SIG-M5 (cell line): ENCODE data around the gene RGS6.

Experiments used
- DNase-seq: peaks from one replicate; lab custom pipeline; 2025; lab: John Stamatoyannopoulos, UW

RGS6 gene

DNA sequence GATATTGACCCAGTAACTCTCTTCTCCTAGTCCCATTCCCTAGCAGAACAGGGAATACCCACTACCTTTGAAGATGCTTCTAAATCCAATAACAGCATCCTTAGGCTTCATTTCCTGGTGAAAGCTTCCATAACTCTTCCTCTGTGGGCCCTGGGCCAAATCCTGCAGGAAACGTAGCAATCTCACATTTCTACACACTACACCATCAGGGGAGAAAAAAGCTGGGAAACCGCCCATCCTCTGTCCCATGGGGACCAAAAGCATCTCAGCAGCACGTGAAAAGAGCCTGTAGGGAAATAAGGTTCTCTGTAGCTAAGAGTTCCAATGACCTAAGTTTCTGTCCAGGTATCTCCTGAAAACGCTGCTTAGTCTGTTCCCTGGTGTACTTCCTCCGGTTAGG lies 621.4 kb downstream of the RGS6 start:
- no peak for DNase-seq

DNA sequence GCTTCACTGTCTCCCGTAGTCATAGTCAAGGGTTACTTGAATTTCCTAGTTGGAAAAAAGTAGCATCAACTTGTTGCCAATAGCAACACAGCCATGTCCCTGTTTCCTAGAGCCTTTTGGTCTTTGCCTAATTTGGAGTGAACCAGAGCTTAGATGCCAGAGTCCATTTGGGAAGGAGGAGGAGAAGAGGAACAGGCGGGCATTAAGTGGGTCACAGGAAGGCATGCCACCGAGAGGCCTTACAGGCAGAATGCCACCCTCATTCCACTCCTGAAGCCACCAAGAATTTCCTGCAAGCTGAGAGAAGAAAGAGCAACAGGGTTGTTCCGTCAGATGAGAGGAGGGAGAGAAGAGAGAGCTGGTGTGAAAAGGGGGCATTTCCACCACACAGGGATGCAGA lies 622.2 kb downstream of the RGS6 start:
- DNase-seq: no peak

DNA sequence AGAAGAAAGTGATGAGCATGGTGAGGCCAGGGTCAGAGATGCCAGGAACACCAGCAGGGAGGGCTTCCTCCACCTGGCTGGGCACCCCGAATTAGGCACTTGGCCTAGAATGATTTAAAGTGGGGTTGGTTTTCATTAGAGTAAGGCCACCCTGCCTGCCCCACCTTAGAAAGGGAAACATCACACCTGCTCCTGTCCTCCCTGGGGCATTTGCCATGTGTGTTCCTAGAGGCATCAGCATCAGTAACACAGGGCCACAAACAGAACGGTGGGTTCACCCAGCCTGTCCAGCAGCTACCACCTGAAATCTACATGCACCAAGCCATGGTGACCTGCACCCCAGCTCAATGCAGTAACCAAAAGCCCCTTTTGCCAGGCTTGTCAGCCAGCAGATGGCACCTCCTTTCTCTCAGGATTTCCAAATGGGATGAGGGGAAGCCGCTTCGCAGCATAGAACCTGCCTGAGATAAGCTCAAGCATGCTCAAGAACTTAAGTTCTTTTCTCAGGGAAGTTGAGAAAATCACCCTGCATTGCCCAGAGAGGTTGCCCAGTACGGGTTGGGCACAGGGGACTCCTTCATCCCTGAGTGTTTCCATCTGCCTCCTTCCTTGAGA lies 622.9 kb downstream of the RGS6 start:
- no peak for DNase-seq

DNA sequence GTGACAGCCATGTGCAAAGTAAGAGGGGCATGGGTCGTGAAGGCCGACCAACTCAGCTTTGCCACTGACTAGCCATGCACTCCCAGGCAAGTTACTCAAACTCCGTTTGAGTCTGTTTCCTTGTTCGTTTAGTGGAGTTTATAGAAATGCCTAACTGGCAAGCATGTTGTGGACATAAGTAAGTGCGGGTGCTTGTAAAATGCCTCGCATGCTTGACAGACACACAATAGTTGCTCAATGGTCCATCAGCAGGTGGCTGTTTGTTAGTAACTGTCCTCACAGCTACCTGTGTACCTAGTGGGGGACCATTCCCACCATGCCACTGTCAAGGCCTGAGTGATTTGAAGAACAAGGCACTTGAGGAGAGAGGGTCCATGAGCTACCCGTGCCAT lies 623.4 kb downstream of the RGS6 start:
- DNase-seq: no peak

DNA sequence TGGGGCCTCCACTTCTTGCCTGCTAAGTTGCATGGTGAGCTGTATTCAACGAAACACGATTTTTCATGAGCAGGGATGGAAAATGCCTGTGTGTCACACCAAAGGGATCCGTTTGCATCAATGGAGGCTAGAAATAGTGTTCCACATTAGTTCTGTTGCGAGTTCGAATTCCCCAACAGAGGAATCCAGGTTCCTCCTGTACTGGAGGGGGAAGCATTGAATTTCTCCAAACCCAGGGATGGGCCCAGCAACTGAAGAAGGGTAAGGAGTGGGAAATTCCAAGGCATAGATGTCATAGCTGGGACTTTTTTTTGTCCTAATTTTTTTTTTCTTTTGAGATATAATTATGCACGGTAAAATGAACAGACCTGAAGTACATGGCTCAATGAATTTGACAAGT lies 625.4 kb downstream of the RGS6 start:
- DNase-seq: no peak

DNA sequence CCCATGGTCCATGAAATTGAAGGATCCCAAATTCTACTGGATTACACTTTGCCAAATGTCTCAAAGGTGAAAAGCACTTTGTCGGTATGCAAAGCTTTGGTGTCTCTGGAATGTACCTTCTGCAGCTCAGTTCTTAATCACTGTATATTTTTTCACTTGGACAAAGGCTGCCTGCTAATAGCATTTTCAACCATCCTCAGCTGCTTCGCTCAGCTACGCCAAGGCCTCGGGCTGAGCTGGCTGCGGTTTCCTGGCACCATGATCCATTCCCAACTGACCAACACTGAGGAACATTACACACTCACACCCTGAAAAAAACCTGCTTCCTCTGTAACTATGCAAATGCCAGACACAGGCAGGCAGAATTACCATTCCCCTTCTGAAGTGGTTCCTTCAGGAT lies 626.5 kb downstream of the RGS6 start:
- no peak for DNase-seq

DNA sequence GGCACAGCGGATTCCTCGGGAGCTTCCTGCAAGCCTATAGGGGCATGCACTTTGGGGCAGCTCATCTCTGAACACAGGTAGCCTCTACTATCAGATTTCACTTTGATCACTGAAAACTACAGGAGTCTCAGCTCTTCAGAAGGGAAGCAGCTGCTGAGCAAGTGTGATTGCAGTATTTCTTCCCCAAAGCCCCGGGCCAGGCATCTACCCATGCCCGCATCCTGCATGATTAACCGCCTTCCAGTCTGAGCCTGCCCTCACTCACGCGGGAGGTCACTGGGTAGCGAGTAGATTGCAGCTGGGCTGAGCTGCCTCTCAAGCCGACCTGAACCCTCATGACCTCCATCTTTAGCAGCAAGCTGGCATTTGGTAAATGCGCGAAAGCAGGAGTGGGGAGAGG lies 627.0 kb downstream of the RGS6 start:
- no peak for DNase-seq

DNA sequence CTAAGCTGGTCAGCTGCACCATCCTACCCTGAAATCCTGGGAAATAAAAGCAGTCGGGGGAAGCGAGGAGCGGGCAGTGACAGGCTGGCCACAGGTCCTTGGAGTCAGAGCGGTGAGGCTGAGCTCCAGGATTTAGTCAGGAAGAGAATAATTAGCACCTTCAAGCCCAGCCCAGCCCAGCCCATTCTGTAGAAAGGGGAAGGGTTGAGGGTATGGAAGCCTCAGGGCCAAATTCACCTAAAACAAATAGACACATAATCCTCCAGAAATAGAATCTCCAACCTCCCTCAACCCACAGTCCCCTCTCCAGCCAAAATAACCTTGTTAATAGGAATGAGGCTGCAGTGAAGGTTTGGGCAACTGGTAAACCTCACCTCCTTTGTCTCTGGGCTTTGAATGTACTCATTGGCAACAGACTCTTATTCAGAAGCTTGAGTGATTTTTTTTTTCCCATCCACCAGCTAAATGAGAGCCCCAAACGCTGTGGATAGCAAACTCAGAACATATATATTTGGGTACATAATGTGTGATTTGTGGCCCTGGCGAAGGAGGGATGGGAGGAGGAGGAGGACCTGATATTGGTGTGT lies 627.5 kb downstream of the RGS6 start:
- DNase-seq: no peak

DNA sequence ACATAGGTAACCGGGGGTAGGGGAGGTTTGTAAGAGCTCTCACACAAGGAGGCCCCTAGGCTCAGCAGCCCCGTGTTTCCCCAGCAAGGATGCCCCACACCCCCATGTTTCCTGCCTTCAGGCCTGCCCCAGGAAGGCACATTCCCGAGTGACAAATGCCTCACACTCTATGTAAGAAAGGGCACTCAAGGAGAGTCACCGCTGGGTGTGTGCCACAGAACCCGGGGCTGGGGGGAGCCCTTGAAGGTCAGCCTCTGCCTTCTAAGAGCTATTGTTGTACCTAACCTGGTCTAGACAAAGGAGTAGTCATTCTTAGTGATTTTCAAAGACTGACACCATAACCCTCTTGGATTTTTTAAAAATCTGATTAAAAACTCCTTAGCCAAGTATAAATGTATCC lies 628.1 kb downstream of the RGS6 start:
- no peak for DNase-seq

DNA sequence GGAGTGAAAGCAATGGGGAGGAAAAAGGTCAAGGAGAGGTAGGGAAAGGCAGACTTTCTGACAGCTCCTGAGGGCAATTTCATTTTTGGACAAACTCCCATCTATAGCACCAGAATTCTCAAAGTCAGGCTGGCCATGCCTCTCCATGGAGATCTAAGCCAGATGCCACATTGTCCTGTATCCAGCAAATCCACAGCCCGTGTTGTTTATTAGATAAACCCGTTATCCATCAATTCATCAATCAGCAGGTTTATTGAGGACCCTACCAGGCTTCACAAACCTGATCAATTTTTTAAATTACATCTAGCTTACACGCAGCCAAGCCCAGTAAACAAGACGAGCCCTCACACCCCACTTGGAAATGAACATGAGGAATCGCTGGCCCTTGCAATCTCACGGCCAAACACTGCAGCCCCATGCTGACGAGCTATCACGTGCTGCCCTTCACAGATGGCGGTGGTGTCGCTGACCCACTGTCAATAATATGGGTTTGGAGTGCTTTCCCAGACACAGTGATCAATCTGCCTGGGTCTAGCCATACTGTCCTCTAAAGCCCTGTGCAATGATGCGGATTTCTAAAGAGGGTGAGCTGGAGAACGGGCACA lies 628.8 kb downstream of the RGS6 start:
- no peak for DNase-seq

DNA sequence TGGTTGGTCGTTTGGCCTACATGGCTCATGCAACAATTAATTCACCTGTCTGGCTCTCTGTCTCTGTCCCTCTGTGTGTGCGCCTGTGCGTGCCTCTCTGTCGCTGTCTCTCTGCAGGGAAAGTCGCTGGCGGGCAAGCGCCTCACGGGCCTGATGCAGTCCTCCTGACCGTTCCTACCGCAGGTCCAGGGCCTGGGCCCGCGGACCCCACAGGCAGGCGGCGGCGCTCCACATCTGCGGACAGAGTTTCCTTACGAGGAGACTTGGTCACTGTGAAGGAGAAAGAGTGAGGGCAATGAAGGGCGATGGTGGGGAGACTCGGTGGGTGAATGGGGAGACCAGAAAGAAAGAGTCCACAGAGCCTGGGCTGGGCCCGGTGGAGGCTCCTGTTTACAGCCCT lies 630.1 kb downstream of the RGS6 start:
- no peak for DNase-seq

DNA sequence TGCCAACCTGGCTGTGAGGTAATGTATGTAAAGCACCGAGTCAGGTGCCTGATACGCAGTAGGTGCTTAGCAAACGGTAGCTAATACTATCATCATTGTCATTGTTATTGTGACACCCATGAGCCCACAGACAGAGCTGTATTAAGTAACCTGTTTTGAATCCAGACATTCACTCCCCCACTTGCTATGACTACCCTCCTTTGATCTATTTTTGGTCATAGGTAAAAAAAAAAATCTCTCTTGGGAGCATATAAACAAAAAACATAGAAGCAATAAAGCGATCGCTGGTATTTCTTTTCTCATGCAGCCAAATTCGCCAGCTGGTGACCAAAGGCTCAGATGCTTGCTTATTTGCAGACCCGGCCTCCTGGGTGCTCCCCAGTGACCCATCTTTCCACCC lies 631.4 kb downstream of the RGS6 start:
- no peak for DNase-seq

DNA sequence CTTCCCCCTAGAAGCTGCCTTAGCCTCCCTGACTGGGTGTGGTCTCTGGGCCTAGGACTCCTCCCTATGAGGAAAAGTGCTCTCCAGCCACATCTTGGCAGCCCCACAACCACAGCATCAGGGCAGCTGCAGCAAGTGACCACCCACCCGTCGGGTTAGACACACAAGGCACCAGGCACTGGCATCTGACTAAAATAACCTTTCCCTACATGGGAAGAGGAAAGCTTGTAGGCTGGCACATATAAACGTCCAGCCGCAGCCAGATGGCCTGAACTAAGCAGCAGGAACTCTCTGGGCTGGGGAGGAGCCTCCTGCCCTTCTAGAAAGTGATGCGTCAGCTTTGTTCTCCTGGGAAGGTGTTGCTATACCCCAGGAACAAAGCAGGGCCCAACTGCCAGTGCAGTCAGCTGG lies 632.9 kb downstream of the RGS6 start:
- no peak for DNase-seq

DNA sequence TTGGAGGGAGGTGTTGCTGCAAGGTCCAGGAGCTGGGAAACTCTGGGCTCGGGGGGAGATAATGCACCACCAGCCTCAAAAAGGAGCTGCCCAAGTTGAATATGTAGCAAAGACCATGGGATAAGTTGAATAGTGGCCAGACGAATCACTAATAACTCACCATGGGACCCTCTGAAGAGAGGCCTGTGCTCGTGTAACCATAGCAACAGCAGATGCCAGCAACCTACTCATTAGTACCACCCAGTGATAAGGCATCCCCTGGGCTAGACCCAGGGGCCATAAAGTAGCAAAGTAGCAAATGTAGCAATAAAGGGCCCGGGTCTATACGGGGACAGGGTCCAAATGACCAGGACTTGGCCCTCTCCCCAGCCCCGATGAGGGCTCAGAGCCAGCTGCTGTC lies 633.7 kb downstream of the RGS6 start:
- no peak for DNase-seq

DNA sequence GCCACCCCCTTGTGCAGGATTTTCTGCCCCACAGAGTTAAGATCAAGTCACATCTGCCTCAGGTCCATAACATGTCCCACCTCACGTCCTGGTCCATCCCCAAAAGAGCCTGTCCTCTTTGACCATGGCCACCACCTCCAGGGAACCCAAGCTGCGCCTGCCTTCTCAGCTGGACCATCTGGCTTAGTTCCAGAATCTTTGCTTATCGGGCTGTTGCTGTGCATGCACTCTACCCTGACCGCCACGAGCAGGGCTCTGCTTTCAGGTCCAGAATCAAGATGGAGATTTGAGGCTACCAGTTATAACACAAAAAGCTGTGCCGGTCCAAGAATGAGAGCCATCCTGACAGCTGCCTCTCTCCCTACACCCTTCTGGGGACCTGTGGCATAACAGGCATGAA lies 635.0 kb downstream of the RGS6 start:
- no peak for DNase-seq

DNA sequence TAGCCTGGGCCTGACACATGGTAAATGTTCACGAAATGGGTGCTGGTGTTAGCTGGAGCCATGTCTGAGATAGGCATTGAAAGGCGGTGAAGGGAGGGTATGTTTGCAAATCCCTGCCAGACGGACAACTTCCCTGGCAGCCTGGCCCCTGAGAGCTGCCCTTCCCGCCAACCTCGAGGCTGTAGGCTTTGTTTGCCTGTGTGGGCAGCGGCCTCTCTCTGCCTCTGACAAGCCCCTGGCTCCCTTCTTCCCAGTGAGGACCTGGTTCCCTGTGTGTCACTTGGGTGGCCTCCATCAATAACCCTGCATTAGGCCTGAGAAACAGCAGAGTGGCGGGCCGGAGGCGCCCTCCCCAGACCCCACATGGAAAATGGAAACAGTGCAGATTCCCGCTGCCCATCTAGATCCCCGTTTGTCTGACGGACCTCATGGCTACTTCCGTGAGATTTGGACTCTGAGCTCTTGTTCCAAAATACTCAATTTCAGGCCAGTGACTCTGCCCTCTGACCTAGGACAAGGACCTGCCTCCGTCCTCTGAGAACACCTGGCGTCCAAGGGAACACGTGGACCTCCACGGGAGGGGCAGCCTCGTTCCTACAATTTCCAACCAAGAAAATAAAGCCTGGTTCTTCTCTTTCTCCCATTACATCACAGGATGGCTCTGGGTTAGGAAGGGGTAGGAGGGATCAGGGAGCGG lies 636.2 kb downstream of the RGS6 start:
- DNase-seq: no peak

DNA sequence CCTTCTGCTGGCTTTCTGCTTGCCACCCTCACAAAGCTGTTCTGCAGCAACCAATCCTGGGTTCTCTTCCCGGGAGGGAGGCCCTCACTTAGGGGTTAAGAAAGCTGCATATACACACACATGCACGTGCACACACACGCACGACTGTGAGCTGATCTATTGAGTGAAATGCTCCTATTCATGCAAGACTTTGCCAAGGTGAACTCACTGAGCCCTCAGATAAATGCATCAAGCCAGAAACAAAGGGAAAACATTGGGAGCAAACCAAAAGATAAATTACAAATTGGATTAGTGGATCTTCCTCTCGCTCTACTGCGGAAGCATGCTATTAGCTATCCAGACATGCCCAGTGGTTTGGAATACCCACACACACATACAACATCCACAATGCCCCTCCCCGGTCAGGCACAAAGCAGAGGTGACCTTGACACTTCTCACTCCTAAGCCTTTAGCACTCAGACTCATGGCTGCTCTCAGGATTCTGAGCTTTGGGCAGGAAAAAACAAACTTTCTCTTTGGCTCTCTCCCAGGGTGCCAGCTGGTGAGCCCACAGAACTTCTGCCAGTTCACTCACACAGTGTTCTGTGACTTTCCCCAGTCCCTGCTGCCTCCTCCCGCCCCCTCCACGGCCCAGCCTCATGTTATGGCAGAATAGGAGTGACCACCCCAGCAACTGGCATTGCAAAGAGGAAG lies 641.6 kb downstream of the RGS6 start:
- no peak for DNase-seq

DNA sequence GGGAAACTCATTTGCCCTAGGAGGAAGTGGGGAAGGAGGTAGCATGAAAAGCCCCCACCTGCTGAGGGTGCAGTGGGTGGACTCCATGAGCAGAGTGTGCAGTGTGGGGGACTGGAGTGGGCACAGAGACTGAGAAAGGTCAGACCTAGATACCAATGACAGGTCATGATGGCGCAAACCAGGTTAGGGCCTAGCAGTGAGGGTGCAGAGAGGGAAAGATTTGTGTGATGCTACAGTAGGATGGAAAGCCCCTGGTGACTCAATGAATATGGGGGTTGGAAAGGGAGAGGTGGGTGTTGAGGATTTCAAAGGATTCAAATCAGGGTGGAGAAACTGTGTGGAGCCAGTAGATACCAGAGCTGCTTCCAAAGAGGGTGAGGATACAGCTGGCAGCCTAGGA lies 642.5 kb downstream of the RGS6 start:
- no peak for DNase-seq

DNA sequence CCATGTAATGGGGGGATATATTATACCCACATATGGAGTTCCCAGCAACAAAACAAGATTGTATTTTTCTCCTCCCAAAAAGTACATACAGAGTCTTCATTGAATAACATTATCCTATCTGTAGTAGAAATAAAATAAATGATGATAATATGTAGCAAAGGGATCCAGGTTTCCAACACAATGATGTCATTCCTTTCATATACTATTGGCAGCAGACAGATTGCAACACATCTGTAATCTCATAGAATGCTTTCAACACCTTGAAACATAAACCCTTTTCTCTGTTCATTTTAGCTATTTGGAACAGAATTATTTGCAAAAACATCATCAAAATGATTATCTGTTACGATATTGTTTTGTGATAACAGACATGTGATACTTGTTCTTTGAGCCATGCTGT lies 644.0 kb downstream of the RGS6 start:
- no peak for DNase-seq

DNA sequence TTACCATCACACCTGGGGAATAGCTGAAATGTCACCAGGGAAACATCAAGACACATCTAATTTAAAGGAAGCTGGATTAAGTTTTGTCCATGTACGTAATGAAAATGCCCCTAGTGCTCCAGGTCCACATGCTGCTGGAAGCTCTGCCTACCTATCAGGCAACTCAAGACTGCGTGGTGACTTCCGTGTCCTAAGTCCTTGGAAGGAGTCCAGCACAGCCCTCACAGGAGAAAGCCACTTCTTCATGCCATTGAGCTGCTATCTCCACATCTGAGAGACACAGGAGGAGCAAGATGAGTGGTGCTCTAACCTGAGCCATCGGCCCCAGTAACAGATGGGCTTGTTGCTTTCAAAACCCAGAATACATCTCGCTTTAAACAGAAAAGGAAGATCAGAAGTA lies 645.3 kb downstream of the RGS6 start:
- DNase-seq: no peak

DNA sequence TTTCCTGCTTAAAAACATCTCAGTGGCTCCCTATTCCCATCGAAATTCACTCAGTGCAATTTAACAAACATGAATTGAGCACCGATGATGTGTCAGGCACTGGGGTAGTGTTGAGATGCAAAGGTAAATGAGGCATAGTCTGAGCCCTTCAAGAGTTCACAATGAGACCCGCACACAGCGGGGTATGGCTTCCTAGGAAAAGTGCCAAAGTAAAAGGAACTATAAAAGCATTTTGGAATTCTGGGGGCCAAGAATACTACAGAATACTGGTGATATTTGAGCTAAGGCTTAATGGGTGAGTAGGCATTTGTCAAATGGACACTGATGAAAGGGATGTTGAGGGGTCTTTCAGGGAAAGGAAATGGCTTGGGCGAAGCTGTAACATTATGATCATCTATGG lies 646.3 kb downstream of the RGS6 start:
- DNase-seq: no peak

DNA sequence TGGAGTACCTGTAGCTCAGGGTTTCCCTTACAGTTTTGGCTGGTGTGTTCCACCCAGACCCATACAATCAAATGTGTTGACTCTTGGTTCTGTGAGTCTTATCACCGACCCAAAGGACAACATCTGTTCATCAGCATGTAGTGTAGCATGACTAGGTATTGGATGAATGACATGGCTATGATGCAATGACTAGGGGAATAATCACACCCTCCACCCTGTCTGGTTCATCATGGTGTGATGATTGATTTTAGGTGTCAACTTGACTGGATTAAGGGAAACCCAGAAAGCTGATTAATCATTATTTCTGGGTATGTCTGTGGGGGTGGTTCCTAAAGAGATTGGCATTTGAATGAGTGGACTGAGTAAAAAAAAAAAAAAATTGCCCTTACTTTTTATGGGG lies 650.4 kb downstream of the RGS6 start:
- no peak for DNase-seq
